Lung (tissue), 12 donors: ENCODE data around the gene CFAP58. TPM values are rescaled to one million over a fixed set of nuclear protein-coding genes. Genes with fewer than 3 reads are reported as not detected.

Experiments used
- ATAC-seq: fragments of 200-7000 bp; cut with Tn5 transposase; one replicate; pipeline ENCODE4 v1.9.1; 2020; ENCODE audit warnings: moderate number of reproducible peaks; ENCODE audit not compliant: insufficient read depth, low FRiP score
- DNase-seq, 3 donors: peaks; one replicate each; pipeline ENCODE4 v3.0.0-alpha.2; 2013 to 2017
- H3K27ac ChIP-seq, 2 donors: one replicate each; pipeline ENCODE4 v1.5.1; 2013; ENCODE audit warnings: mild to moderate bottlenecking in 2 of 2, moderate library complexity in 2 of 2, control low read depth in 1 of 2, inconsistent platforms in 1 of 2, low read depth in 1 of 2, low read length in 1 of 2
- H3K27me3 ChIP-seq, 3 donors: one replicate each; pipeline ENCODE4 v1.5.1; 2013; ENCODE audit warnings: low read length in 2 of 3; ENCODE audit not compliant: control insufficient read depth in 3 of 3, insufficient read depth in 3 of 3
- H3K36me3 ChIP-seq, 4 donors: one replicate each; pipeline ENCODE4 v1.5.1; 2013; ENCODE audit warnings: low read length in 4 of 4, mild to moderate bottlenecking in 1 of 4, moderate library complexity in 1 of 4; ENCODE audit not compliant: control insufficient read depth in 4 of 4, insufficient read depth in 4 of 4
- H3K4me1 ChIP-seq, 5 donors: one replicate each; pipeline ENCODE4 v1.5.1; 2013; ENCODE audit warnings: low read length in 5 of 5, mild to moderate bottlenecking in 2 of 5, moderate library complexity in 1 of 5; ENCODE audit not compliant: control insufficient read depth in 5 of 5, insufficient read depth in 5 of 5
- H3K4me3 ChIP-seq: one replicate; pipeline ENCODE4 v1.5.1; 2013; ENCODE audit warnings: mild to moderate bottlenecking, control low read depth, moderate library complexity
- H3K9ac ChIP-seq, 2 donors: one replicate each; pipeline ENCODE4 v1.5.1; 2013; ENCODE audit warnings: low read length in 2 of 2, control low read depth in 1 of 2; ENCODE audit not compliant: insufficient read depth in 1 of 2
- H3K9me3 ChIP-seq, 4 donors: one replicate each; pipeline ENCODE4 v1.5.1; 2013; ENCODE audit warnings: low read length in 3 of 4, mild to moderate bottlenecking in 1 of 4, moderate library complexity in 1 of 4; ENCODE audit not compliant: control insufficient read depth in 4 of 4, insufficient read depth in 3 of 4
- CTCF ChIP-seq: IDR thresholded peaks from 2 replicates; pipeline ENCODE4 v1.5.1; 2012; ENCODE audit warnings: mild to moderate bottlenecking; ENCODE audit errors: control extremely low read depth, extremely low read depth
- WGBS, 2 donors: extraction: QIAGEN DNeasy Blood & Tissue Kit; methylation state at CpG; one replicate each; pipeline ENCODE4 v1.1.7; 2013; 5-methylcytosine and 5-hydroxymethylcytosine counted together
- polyA plus RNA-seq, 2 donors: library from polyadenylated mRNA; stranded (reverse); fragments of 200-250 nt; gene quantifications; one replicate each; pipeline ENCODE4 v1.2.1, GENCODE V29; 2013
- total RNA-seq, 2 donors: library from RNA; depleted of rRNA in 1 of 2; stranded (reverse); fragments of >200 nt in 1 of 2; gene quantifications; one replicate each; pipeline ENCODE4 v1.2.1, GENCODE V29; 2014 to 2021
- donor health status: control.
- donor health status: control.
- donor health status: Bipolar disorder and iron deficiency.
- donor health status: healthy.
- donor health status: DM: yes; HTN: yes; CAD: no.

CFAP58 gene
- total and polyA plus RNA-seq, 4 donors, result 1.4 to 5.4 (median 3.6) TPM

GRCh38 chr10:104328646-104328895 is 25.1 kb upstream of the CFAP58 start:
- ATAC-seq (no peak), DNase-seq (no peak)
- peak overlapping the region; percentile 83 to 94 for H3K27ac ChIP-seq
- no peak for TF ChIP-seq CTCF
- no peaks in the 10 kb centered on the region for H3K9me3 ChIP-seq
- H3K36me3 ChIP-seq, result peaks cover 0 to 3% (median 0%) of the 10 kb centered on the region in 4 donors
- 12 to 16% methylated on average over 3 of the region's 3 CpGs for WGBS, 2 donors
- H3K4me3 ChIP-seq, result no peak overlapping the region
- H3K4me1 ChIP-seq, result peaks cover 47 to 81% (median 79%) of the 10 kb centered on the region in 5 donors
- H3K27me3 ChIP-seq, result no peaks in the 10 kb centered on the region
- peak overlapping the region; percentile 41 to 67 for H3K9ac ChIP-seq

GRCh38 chr10:104328896-104329710 is 24.5 kb upstream of the CFAP58 start:
- H3K4me3 ChIP-seq, result no peak overlapping the region
- H3K9me3 ChIP-seq, result no peaks in the 10 kb centered on the region
- H3K9ac ChIP-seq, result peak overlapping the region; percentile 41 to 67
- ATAC-seq (peak; percentile 34), DNase-seq (peak; percentile 79 to 89 (median 85))
- peaks cover 47 to 81% (median 79%) of the 10 kb centered on the region in 5 donors for H3K4me1 ChIP-seq
- TF ChIP-seq CTCF, result no peak
- H3K27me3 ChIP-seq, result no peaks in the 10 kb centered on the region
- 16 to 21% methylated on average over 15 of the region's 15 CpGs for WGBS, 2 donors
- peaks cover 0 to under 1% (median 0%) of the 10 kb centered on the region in 4 donors for H3K36me3 ChIP-seq
- peak overlapping the region; percentile 83 to 94 for H3K27ac ChIP-seq

GRCh38 chr10:104329735-104330134 is 23.9 kb upstream of the CFAP58 start:
- peaks cover 47 to 81% (median 77%) of the 10 kb centered on the region in 5 donors for H3K4me1 ChIP-seq
- DNase-seq, result peak in 2 of 3 donors; percentile 46 to 54
- WGBS, 2 donors, result 40 to 59% methylated on average over 3 of the region's 3 CpGs
- no peaks in the 10 kb centered on the region for H3K9me3 ChIP-seq
- no peak for ATAC-seq
- peak overlapping the region; percentile 83 to 94 for H3K27ac ChIP-seq
- no peaks in the 10 kb centered on the region for H3K27me3 ChIP-seq
- H3K9ac ChIP-seq, result peak overlapping the region in 1 of 2 donors; percentile 65
- peaks cover 0 to 2% (median 0%) of the 10 kb centered on the region in 4 donors for H3K36me3 ChIP-seq
- no peak overlapping the region for H3K4me3 ChIP-seq
- TF ChIP-seq CTCF, result no peak
